Measurements from ENCODE around the gene PRKACA.

DNA sequence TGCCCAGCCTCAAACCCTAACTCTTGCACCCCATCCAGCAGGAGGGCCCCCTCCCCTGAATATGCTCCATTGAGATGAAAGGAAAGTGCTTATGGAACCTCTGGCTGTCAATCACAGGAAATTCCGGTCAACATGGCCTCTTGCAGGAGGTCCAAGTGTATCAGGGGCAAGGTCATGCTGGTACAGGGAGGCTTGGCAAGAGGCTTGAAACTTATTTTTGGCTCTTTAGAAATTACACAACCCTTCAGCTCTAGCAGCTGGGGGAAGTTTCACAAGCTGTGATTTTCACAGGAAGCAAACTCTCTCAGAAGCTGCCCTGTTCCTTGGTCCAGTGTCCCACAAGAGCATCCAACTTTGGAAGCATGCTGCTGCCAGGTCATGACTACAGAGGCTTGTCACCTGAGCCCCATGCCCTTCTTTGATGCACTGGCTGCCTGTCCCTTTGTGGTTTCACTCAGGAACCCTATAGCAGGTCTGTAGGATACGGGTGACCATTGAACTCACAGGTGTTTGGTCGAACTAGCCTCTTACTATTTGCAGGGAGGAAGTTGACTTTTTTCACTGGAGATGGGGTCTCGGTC lies 10.5 kb upstream of the PRKACA start:
- TF ChIP-seq, protein P1, sequence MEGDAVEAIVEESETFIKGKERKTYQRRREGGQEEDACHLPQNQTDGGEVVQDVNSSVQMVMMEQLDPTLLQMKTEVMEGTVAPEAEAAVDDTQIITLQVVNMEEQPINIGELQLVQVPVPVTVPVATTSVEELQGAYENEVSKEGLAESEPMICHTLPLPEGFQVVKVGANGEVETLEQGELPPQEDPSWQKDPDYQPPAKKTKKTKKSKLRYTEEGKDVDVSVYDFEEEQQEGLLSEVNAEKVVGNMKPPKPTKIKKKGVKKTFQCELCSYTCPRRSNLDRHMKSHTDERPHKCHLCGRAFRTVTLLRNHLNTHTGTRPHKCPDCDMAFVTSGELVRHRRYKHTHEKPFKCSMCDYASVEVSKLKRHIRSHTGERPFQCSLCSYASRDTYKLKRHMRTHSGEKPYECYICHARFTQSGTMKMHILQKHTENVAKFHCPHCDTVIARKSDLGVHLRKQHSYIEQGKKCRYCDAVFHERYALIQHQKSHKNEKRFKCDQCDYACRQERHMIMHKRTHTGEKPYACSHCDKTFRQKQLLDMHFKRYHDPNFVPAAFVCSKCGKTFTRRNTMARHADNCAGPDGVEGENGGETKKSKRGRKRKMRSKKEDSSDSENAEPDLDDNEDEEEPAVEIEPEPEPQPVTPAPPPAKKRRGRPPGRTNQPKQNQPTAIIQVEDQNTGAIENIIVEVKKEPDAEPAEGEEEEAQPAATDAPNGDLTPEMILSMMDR (IDR thresholded peaks at IDR 0.05; ENCODE audit: insufficient read depth, low read length): no peak
- TF ChIP-seq POLR2AphosphoS5 (IDR thresholded peaks at IDR 0.05; ENCODE audit: low read depth): no peak
- TF ChIP-seq, protein P2, sequence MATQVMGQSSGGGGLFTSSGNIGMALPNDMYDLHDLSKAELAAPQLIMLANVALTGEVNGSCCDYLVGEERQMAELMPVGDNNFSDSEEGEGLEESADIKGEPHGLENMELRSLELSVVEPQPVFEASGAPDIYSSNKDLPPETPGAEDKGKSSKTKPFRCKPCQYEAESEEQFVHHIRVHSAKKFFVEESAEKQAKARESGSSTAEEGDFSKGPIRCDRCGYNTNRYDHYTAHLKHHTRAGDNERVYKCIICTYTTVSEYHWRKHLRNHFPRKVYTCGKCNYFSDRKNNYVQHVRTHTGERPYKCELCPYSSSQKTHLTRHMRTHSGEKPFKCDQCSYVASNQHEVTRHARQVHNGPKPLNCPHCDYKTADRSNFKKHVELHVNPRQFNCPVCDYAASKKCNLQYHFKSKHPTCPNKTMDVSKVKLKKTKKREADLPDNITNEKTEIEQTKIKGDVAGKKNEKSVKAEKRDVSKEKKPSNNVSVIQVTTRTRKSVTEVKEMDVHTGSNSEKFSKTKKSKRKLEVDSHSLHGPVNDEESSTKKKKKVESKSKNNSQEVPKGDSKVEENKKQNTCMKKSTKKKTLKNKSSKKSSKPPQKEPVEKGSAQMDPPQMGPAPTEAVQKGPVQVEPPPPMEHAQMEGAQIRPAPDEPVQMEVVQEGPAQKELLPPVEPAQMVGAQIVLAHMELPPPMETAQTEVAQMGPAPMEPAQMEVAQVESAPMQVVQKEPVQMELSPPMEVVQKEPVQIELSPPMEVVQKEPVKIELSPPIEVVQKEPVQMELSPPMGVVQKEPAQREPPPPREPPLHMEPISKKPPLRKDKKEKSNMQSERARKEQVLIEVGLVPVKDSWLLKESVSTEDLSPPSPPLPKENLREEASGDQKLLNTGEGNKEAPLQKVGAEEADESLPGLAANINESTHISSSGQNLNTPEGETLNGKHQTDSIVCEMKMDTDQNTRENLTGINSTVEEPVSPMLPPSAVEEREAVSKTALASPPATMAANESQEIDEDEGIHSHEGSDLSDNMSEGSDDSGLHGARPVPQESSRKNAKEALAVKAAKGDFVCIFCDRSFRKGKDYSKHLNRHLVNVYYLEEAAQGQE (IDR thresholded peaks at IDR 0.05; ENCODE audit: insufficient replicate concordance, low read depth): no peak
- no peak for TF ChIP-seq SPI1 (IDR thresholded peaks at IDR 0.05; ENCODE audit: borderline replicate concordance, low read depth)
- no peak for TF ChIP-seq GABPA (IDR thresholded peaks at IDR 0.05; ENCODE audit: low read depth)

Data from HL-60 (cell line).